HuH-7 (cell line): Measurements from ENCODE around the gene FAM161A.

Source experiments
- DNase-seq: peaks from one replicate; pipeline ENCODE4 v3.0.0; 2011; ENCODE audit warnings: low spot score

FAM161A gene

GRCh38 chr2:61784643-61785042 lies 69.2 kb downstream of the FAM161A start:
- no peak for DNase-seq

GRCh38 chr2:61775956-61776570 lies 77.8 kb downstream of the FAM161A start:
- no peak for DNase-seq
